Mesothelial cell of epicardium (in vitro differentiated cells): ENCODE data around the gene GIN1. TPM values are rescaled to one million over a fixed set of nuclear protein-coding genes. Genes with fewer than 3 reads are reported as not detected.

ENCODE experiments used
- DNase-seq, 2 experiments: peaks; one replicate each; pipeline ENCODE4 v3.0.0; 2021; ENCODE audit warnings: low spot score in 2 of 2; ENCODE audit not compliant: unreplicated experiment in 2 of 2
- H3K27ac Mint-ChIP-seq: 2 replicates; pipeline ENCODE4 v1.8.0; 2021; ENCODE audit warnings: mixed read lengths
- H3K27me3 Mint-ChIP-seq: 2 replicates; pipeline ENCODE4 v1.8.0; 2021; ENCODE audit warnings: low read depth, mixed read lengths
- H3K36me3 Mint-ChIP-seq: 2 replicates; pipeline ENCODE4 v1.8.0; 2021; ENCODE audit warnings: mixed read lengths
- H3K4me1 Mint-ChIP-seq: 2 replicates; pipeline ENCODE4 v1.8.0; 2021; ENCODE audit warnings: mixed read lengths
- H3K4me3 Mint-ChIP-seq: 2 replicates; pipeline ENCODE4 v1.8.0; 2021; ENCODE audit warnings: mild to moderate bottlenecking, moderate library complexity, mixed read lengths
- H3K9me3 Mint-ChIP-seq: 2 replicates; pipeline ENCODE4 v1.8.0; 2021; ENCODE audit warnings: mixed read lengths
- total RNA-seq: library from RNA; stranded (reverse); gene quantifications from 3 replicates; pipeline ENCODE4 v1.2.1, GENCODE V29; 2021
- TF ChIP-seq, protein P1 (sequence below): fragments of 200-600 bp; sonication (generic); IDR thresholded peaks from one replicate; pipeline ENCODE4 v1.5.0; 2021; ENCODE audit warnings: antibody characterized with exemption; ENCODE audit not compliant: unreplicated experiment

GIN1 gene
- total RNA-seq, 1 donor from 2014 or later = 5.2 TPM

DNA sequence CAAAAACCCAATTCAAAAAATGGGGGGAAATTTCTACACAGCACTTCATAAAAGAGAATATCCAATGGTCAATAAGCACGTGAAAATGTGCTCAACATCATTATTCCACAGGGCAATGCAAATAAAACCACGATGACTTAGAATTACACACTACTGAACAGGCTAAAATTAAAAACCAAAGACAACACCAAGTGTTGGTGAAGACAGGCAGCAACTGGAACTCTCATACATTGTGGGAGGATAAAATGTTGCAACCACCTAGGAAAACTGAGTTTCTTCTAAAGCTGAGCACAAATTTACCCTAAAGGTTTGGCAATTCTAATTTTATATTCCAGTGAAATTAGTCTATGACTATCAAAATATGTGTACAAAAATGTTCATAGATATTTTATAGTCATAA, 9.5 kb downstream of the GIN1 start:
- Mint-ChIP-seq H3K4me3 (no peak overlapping the region), H3K4me1 (peaks cover 2% of the 10 kb centered on the region), H3K9me3 (peaks cover 8% of the 10 kb centered on the region), H3K27me3 (no peaks in the 10 kb centered on the region), H3K36me3 (peaks cover 3% of the 10 kb centered on the region), H3K27ac (no peak overlapping the region)
- no peak for DNase-seq
- TF ChIP-seq, protein P1, sequence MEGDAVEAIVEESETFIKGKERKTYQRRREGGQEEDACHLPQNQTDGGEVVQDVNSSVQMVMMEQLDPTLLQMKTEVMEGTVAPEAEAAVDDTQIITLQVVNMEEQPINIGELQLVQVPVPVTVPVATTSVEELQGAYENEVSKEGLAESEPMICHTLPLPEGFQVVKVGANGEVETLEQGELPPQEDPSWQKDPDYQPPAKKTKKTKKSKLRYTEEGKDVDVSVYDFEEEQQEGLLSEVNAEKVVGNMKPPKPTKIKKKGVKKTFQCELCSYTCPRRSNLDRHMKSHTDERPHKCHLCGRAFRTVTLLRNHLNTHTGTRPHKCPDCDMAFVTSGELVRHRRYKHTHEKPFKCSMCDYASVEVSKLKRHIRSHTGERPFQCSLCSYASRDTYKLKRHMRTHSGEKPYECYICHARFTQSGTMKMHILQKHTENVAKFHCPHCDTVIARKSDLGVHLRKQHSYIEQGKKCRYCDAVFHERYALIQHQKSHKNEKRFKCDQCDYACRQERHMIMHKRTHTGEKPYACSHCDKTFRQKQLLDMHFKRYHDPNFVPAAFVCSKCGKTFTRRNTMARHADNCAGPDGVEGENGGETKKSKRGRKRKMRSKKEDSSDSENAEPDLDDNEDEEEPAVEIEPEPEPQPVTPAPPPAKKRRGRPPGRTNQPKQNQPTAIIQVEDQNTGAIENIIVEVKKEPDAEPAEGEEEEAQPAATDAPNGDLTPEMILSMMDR = no peak

DNA sequence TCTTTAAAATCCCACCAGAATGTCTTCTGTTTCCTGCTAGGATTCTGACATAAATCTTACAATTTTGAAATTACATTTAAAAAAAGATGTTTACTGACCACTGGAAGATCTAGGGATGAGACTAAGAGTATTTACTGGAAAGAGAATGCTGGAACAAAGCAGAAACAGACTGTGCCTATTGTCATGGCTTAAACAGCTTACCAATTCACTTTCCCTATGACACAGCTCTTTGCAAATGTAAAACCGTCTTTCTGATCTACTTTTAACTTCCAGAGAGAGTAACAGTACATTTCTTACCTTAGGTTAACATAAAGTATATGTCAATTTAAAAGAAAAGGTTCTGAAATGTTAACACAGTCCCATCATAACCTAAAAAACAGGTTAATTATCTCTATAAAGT, 10.7 kb downstream of the GIN1 start:
- H3K4me1 Mint-ChIP-seq = no peaks in the 10 kb centered on the region
- H3K27me3 Mint-ChIP-seq = no peaks in the 10 kb centered on the region
- peaks cover 8% of the 10 kb centered on the region for H3K9me3 Mint-ChIP-seq
- peaks cover 7% of the 10 kb centered on the region for H3K36me3 Mint-ChIP-seq
- TF ChIP-seq, protein P1 = no peak
- H3K4me3 Mint-ChIP-seq = no peak overlapping the region
- no peak for DNase-seq
- no peak overlapping the region for H3K27ac Mint-ChIP-seq

DNA sequence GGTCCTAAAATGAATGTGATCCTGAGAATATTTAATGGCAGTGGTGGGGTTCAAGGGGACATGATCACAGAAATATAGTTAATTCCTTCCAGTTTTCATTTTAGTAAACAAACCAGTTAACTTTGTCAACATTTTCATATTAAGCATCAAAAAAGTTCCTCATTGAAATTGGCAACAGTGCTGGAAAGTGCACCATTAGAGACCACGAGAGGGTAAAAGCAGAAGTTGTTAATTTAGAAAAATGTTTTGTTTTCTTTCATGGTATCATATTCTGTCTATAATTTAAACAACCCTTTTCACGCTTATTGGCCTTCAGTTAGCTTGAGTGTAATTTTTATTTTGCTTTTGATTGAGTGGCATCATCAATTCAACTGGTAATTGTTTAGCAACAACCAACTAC, 11.9 kb downstream of the GIN1 start:
- Mint-ChIP-seq H3K4me3 (no peak overlapping the region), H3K9me3 (peaks cover 8% of the 10 kb centered on the region), H3K36me3 (peaks cover 8% of the 10 kb centered on the region)

DNA sequence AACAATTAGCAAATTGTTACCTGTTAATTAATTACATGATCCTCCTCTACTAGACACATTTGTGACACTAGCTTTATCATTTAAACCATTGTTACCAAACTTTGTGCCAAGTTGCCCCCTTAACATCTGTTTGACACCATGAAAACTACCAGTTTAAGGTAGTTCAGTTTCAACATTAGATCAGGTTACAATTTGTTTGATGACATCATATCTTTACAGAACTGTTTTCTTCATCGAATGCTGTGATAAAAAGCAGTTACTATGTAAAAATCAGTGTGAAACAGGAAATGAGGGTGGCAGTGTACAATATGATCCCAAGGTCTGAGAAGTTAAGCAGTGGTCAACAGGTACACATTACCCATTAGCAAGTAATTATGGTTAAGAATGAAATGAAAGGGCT, 17.7 kb downstream of the GIN1 start:
- H3K4me3 Mint-ChIP-seq = no peak overlapping the region
- H3K27me3 Mint-ChIP-seq = no peaks in the 10 kb centered on the region
- H3K4me1 Mint-ChIP-seq = no peaks in the 10 kb centered on the region
- no peak for DNase-seq
- no peak overlapping the region for H3K27ac Mint-ChIP-seq
- peaks cover 11% of the 10 kb centered on the region for H3K36me3 Mint-ChIP-seq
- TF ChIP-seq, protein P1 = no peak
- no peaks in the 10 kb centered on the region for H3K9me3 Mint-ChIP-seq

More for the DNA sequence above, 11.9 kb downstream of the GIN1 start:
- Mint-ChIP-seq H3K4me1 (no peaks in the 10 kb centered on the region), H3K27ac (no peak overlapping the region), H3K27me3 (no peaks in the 10 kb centered on the region)
- TF ChIP-seq, protein P1 = no peak
- DNase-seq = no peak

DNA sequence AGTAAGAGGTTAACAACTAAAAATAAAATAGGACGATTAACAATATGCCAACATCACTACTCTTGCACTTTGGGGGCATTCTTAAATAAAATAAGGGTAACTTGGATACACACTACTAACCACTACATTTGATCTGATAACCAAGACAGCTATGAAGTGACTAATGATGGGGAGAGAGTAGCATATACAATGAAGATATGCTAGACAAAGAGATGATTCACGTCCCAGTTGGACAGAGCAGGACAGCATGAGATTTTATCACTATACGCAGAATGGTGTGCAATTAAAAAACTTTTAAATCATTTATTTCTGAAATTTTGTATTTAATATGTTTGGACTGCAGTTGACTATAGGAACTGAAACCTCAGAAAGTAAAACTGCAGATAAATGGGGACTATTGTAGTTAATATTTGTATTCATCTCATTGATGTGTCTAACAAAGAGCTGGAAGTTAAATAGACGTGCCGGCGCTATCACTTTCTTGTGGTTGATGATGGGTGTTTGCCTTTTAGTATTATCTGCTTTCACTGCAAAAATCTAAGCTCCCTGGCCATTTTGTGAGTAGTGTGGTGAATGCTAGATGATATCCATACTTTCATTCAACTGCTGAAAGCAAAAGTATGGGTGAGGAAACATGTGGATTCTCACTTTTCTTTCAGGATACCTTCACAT, 18.7 kb downstream of the GIN1 start:
- H3K27me3 Mint-ChIP-seq = no peaks in the 10 kb centered on the region
- H3K4me1 Mint-ChIP-seq = no peaks in the 10 kb centered on the region
- TF ChIP-seq, protein P1 = no peak
- H3K9me3 Mint-ChIP-seq = no peaks in the 10 kb centered on the region
- DNase-seq = no peak
- no peak overlapping the region for H3K27ac Mint-ChIP-seq
- H3K4me3 Mint-ChIP-seq = no peak overlapping the region
- H3K36me3 Mint-ChIP-seq = peaks cover 14% of the 10 kb centered on the region
